CD4-positive, alpha-beta T cell treated with Interleukin-6 for 4 hours (primary cell): ENCODE results near the gene USP37.
"Not testable (repeated sequence)": the region's sequence is repeated elsewhere in the genome, so short reads cannot be mapped to it uniquely, and the experiment has no call there.

Source experiments
- DNase-seq: peaks from one replicate; pipeline ENCODE4 v3.0.0-alpha.2; 2020; ENCODE audit warnings: mixed read lengths

The USP37 gene

DNA sequence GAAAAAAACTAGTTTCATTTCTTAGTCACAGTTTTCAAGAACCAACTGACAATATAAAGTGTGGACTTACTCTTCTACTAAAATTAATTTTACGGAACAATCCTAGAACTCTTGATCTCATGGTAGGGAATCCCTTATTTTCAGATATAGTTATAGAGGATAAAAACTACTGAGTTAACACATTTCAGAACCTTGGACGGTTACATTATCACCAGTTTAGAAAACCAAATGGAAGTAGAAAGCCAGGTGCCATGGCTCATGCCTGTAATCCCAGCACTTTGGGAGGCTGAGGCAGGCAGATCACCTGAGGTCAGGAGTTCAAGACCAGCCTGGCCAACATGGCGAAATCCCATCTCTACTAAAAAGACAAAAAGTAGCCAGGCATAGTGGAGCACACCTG is 13.9 kb downstream of the USP37 start:
- DNase-seq = not testable (repeated sequence)

DNA sequence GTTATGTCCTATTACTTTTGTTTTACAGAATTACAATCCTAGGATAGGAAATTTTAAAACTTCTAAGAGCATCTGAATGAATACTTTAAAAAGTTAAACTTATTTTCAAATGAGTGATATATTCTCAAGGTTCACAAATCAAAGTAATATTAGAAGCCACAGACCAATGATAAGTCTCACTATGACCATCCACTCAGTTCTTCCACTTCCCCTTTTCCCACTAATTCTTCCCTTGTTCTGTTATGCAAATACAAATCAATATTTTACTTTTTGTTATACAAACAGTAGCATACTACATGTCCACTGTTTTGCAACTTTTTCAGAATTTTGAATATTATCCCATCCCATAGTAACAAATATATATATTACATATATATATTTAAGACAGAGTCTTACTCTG is 20.2 kb downstream of the USP37 start:
- no peak for DNase-seq

DNA sequence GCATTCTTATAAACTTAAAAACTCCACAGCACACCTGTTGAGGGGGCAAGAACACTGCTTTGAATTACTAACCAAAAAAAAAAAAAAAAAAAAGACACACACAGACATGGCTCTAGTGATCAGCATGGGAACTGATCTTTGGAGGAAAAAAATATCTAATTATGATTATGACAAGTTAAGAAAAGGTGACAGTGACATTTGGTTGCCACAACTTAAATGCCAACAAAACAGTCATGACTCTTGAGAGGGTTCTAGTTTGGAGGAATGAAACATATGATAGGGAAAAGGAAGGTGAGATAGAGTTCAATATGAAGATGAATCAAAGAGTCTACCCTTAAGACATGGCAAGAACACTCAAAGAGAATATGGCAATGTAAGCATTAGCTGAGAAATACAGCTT is 20.6 kb downstream of the USP37 start:
- no peak for DNase-seq

DNA sequence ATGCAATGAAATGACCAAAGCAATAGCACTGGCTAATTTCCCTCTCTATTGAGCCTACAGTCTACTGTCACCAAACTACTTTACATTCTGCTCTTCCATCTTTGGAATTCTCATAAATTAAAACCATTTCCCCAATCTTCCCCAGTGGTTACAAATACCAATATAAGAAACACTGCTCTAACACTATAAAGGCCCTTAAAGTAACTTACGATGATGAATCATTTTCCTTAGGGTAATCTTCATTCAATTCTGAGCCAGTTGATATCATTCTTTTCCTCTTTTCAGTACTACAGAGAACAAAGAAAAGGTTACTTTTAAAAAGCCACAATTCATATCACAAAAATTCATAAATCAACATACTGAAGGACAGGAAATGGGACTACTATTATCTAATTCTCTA is 22.1 kb downstream of the USP37 start:
- DNase-seq = no peak

DNA sequence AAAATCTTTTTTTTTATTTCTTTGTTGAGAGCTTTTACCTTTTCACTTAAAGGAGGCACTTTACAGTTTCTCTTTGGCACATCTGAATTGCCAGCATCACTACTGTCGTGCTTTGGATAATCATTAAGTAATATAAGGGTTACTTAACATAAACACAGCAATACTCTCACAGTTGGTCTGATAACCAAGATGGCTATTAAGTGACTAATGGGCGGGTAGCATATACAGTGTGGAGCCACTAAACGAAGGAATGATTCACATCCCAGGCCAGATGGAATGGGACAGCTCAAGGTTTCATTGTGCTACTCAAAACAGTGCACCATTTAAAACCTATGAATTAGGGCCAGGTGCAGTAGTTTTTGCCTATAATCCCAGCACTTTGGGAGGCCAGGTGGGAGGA is 28.1 kb downstream of the USP37 start:
- no peak for DNase-seq

DNA sequence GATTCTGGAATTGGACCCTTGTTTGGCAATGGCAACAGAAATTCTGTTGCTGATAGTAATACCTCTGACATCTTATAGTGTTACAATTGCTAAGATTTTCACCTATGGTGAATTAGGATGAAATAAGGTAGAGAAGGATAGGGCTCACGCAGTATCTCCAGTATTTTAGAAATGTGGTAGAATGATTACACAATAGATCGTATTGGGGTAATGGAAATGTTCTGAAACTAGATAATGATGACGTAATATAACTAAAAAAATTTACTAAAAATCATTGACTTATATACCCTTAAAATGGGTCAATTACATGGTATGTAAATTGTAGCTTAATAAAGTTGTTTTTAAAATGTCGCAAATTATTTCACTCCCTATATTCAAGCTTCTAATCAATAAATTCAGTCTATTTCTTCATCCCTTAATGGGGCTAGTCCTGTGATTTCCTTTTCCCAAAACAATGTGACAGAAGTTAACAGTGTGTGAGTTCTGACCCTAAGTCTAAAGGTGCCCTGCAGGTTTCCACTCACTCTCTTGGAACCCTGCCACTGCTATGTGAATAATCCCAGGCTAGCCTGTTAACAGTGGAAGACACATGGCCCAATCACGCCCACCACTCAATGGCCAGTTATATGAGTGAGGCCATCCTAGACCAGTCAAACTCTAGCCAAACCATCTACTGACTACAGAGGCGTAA is 31.2 kb downstream of the USP37 start:
- no peak for DNase-seq

DNA sequence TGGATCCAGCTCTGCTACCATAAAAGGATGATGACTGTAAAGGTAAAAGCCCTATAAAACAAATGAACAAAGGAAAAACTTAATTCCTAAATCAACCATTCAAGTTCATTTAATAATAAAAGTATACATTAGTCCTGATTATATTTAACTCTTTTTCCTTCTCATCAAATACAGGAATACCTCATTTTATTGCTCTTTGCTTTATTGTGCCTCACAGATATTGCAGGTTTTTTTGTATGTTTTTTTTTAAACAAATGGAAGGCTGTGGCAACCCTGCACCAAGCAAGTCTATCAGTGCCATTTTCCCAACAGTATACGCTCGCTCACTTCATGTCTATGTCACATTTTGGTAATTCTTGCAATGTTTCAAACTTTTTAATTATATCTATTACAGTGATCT is 38.2 kb downstream of the USP37 start:
- DNase-seq = no peak

DNA sequence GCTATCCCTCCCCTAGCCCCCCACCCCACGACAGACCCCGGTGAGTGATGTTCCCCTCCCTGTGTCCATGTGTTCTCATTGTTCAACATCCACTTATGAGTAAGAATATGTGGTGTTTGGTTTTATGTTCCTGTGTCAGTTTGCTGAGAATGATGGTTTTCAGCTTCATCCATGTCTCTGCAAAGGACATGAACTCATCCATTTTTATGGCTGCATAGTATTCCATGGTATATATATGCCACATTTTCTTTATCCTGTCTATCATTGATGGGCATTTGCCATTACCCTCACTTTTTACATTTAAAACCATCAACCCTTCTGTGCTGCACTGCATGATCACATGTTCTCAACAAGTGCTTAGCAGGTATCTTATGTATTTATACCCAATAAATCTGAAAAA is 39.7 kb downstream of the USP37 start:
- not testable (repeated sequence) for DNase-seq

DNA sequence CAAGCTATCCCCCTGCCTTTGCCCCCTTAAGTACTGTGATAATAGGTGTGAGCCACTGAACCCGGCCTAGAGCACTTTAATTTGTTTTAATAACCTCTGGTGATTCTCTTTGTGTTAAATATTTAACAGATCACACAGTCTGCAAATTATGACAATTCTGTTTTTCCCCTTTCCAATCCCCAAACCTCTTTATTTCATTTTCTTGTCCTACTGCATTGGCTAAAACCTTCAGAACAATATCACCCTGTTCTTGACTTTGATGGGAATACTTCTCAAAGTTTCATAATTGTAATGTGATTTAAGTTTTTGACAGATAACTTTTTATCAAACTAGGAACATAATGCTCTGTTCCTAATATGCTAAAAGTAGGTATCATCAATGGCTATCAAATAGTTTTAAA is 44.5 kb downstream of the USP37 start:
- no peak for DNase-seq

DNA sequence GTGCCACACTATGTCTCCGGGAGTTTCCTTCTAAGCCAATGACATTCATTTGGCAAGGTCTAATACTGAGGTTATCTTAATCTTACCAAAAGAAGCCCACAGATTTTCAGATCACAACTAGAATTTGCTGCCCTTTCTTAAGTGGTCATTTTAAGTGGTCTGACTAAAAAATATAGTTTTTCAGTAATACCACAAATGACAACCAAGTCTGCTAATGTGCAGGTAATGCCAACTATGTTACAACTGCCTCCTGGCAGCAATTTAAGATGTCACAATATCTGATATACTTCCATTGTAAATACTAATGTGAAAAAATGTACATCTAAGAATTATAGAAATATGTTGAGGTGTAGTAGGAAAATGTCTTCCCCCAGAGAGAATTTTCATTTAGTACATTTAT is 49.3 kb downstream of the USP37 start:
- DNase-seq = no peak

DNA sequence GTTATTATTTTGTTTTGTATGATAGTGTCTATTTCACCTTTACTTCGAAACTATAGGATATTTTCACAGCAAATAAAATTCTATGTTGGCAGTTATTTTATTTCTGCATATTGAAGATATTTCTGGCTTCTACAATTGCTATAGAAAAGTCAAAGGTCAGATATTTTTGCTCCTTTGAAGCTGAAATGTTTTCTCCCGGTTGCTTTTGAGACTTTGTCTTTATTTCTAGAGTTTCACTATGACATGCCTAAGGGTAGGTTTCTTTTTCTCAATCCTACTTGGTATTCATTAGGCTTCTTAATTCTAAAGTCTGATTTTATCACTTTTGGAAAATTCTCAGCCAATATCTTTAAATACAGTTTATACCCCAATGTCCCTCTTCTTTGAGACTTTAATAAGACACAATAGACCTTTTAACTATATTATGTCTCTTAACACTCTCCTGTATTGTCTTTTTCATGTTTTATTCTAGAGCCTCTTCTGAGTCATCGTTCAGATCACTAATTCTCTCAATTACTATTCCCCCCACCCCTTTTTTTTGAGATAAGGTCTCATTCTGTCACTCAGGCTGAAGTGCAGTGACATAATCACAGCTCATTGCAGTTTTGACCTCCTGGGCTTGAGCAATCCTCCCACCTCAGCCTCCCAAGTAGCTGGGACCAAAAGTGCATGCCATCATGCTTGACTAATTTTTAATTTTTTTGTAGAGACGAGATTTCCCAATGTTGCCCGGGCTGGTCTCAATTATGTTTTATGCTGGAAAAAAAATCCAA is 50.5 kb downstream of the USP37 start:
- no peak for DNase-seq

DNA sequence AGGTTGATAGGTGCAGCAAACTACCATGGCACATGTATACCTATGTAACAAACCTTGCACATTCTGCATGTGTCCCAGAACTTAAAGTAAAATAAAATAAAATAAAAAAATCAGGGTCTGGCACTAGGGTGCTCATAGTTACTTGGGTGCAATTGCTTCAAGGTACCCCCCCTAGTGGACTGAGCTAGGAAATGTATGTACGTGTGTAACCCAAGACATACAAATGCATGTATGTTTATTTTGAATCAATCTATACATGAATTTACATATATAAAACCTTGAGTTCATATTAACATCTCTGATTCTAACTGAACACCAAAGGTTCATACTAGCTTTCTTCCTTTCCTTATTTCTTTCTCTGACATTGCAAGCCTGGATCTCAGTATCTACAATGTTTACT is 51.5 kb downstream of the USP37 start:
- peak; percentile 18 for DNase-seq

DNA sequence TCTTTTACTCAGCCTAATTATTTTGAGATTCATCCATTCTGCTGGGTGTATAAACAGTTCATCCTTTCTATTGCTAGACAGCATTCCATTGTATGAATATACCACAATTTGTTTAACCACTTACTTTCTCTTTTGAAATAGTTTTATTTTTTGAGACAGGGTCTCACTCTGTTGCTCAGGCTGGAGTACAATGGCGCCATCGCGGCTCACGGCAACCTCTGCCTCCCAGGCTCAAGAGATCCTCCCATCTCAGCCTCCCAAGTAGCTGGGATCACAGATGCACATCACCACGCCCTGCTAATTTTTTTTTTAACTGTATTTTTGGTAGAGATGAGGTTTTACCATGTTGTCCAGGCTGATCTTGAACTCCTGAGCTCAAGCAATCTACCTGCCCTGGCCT is 54.5 kb downstream of the USP37 start:
- DNase-seq = no peak

DNA sequence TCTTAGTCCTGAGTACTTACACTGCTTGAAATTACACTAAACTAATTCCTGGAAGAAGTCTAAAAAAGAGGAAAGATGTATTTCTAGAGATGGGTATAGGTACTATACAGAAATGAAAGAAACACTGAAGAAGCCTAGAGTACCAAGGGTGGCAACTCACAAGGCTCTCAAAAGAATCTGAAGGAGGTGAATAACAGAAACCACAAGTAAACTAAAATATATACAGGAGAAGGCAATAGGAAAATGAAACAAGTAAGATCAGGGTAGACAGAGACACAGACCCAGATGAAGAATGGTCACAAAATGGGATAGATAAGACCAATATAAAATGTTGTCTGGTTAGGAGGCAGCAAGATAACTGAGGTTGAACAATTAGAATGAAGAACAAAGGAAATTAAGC is 59.9 kb downstream of the USP37 start:
- no peak for DNase-seq

DNA sequence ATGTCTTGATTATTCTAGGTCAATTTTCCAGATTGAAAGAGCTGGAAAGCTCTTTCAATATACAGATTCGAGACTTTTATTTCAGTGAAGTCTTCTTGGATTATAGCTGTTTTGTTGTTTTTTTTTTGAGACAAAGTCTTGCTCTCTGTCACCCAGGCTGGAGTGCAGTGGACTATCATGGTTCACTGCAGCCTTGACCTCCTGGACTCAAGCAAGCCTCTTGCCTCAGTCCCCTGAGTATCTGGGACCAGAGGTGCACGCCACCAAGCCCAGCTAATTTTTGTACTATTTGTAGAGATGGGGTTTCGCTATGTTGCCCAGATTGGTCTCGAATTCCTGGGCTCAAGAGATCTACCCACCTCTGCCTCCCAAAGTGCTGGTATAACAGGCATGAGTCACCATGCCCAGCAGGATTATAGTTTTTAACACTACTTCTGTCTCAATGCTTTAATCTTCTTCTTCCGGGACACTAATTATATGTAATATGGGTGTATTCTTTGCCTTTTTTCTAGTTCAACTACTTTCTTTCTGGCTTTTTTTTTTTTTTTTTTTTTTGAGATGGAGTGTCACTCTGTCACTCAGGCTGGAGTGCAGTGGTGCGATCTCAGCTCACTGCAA is 62.3 kb downstream of the USP37 start:
- DNase-seq = no peak

DNA sequence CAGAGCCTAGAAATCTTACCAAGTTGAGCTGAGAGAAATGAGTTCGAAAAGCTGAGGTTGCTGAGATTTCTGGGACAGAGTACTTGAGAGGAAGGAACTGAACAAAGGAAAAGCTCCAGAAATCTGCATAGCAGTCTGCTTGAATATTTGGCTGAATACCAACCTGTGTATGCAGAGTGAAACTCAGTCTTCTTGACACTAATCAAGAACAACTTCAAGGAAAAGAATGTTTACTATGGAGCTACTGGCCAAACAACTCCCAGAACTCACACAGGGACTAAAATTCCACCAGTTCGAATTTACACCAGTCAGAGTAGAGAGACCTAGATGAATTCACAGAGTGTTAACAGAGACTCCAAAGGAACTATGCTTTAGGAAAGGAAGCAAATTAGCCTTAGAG is 66.5 kb downstream of the USP37 start:
- no peak for DNase-seq

DNA sequence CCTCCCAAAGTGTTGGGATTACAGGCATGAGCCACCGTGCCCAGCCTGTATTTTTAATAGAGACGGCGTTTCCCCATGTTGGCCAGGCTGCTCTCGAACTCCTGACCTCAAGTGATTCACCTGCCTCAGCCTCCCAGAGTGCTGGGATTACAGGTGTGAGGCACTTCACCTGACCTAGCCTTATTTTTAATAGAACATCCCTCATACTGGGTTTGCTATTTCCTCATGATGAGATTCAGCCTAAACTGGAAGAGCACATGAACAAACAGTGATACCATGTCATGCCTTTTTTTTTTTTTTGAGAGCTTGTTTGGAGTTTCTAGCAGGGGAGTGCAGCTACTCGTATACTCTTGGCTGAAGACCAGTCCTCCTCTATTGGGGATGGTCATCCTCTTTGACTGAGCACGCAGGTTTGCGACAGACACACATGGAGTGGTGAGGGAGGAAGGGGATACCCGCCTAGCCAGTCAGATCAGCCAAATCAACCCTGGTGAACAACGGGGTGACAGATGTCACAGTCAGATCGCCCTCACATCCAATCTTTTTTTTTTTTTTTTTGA is 67.6 kb downstream of the USP37 start:
- DNase-seq = no peak

DNA sequence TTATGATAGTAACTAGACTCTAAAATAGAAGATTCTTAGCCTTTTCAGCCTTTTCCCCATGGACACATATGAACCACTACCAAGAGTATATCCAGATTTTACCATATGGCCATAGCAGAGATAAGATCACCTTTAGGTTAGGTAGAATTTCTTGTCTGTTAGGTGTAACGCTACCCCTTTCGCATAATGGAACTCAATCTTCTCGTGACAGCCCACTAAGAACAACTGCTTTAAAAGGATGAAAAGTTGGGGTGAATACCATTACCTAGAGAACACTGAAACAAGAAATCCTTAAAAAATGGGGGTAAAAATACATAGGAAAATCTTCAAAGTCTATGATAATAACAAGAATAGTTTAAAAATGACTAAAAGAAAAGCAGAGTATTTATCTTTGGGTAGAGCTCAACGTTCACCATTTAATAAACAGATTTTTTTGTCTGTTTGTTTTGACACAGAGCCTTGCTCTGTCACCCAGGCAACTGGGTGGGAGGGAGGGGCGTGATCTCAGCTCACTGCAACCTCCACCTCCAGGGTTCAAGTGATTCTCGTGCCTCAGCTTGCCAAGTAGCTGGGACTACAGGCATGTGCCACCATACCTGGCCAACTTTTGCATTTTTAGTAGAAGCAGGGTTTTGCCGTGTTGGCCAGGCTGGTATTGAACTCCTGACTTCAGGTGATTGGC is 82.0 kb downstream of the USP37 start:
- no peak for DNase-seq

DNA sequence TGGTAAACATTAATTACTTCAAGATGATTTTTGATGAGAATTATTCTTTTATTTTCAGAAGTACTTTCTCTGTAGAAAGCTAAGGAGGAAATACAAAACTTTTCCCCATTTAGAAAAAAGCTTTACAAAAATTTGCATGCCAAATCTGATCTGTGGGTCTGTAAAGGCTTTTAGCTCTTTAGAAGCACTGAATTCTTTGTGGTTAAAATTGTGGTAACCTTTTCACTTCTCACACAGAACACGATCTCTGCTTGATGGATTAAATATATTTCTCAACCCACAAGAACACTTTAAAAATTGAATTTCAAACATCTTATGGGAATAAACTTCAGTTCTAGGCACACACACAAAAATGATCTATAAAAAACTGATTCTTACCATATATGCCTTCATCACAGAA is 85.5 kb downstream of the USP37 start:
- DNase-seq = no peak

DNA sequence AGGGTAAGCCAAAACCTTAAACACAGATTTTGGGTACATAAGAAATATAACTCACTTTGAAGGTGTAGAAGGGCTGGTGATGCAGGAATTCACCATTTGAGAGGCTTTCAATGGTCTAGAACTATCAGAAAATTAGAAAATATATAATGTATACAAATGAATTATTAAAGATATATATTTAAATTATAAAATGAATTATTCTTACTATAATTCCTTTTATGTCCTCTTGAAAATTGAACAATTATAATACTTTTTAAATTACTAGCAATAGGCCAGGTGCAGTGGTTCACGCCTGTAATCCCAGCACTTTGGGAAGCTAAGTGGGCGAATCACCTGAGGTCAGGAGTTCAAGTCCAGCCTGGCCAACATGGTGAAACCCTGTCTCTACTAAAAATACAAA is 88.6 kb downstream of the USP37 start:
- no peak for DNase-seq

DNA sequence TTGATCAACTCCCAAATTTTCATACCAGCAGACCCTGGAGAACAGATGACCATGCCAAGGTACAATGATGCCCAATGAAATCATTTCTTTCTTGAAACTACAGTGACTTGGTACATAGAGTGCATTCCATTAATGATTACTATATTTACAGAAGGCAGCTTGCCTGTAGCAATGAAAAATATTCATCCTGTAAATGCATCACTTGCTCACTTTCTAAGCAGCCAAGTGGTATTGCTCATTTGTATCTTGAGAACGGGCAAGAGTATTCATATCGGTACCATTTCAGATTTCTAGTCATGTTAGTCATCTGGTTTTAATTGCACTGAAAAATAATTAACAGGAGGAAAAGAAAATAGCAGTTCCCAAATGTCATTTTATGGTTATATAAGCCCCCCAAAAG is 89.6 kb downstream of the USP37 start:
- DNase-seq = no peak

DNA sequence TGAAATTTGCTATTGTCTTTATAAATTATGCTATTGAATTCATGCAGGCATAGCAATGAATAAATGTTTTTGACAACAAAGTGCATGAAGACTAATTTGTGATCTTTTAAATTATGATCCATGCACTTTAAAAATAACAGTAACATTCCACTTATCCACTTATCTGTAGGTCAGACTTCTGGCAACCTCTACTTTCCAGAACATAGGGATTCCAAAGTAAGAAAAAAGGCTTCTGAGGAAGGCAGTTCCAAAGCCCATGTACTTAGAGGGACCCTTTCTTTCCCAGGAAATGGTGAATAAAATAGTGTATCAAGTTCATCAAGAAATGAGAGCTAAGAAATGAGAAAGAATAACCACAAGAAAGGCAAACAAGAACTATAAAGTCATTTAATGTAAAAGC is 90.9 kb downstream of the USP37 start:
- DNase-seq = no peak

DNA sequence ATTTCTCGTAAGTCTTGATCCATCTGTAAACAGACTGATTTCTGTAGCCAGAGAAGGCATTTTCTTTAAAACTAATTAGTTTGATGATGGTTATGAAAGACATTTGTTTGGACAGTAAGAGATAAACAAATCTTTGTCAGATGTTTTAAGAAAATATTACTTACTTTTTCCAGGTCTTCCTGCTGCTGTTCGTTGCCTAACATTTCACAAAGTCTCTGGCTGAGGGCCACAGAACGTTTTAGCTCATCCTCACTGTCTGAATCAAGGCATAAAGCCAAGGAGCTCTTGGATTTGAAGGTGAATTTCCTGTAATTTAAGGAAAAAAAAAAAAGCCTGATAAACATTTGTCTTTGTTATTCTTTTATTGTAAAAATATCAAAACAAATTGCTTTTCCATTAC is 91.5 kb downstream of the USP37 start:
- DNase-seq = no peak
